GM23338 (cell line): ENCODE measurements around the gene RAP1GAP2. TPM values are rescaled to one million over a fixed set of nuclear protein-coding genes. Genes with fewer than 3 reads are reported as not detected.

Experiments
- ATAC-seq: fragments of 200-7000 bp; cut with Tn5 transposase; 3 replicates; pipeline ENCODE4 v1.9.1; 2020
- DNase-seq: peaks from one replicate; pipeline ENCODE4 v3.0.0-alpha.2; 2015; ENCODE audit warnings: low spot score
- H2AFZ ChIP-seq: fragments of 200-600 bp; sonication (generic); 2 replicates; pipeline ENCODE4 v1.8.0; 2016; ENCODE audit warnings: antibody characterized with exemption, mild to moderate bottlenecking, moderate library complexity
- H3F3A ChIP-seq: fragments of 200-600 bp; sonication (generic); replicated peaks from 2 replicates; pipeline ENCODE4 v1.8.0; 2017; ENCODE audit warnings: antibody characterized with exemption, mixed run types, low read depth
- H3K27ac ChIP-seq: fragments of 200-600 bp; sonication (generic); 2 replicates; pipeline ENCODE4 v1.6.1; 2016; ENCODE audit warnings: low read depth
- H3K27me3 ChIP-seq: fragments of 200-600 bp; sonication (generic); 2 replicates; pipeline ENCODE4 v1.8.0; 2016; ENCODE audit warnings: mild to moderate bottlenecking, mixed run types, moderate library complexity; ENCODE audit not compliant: insufficient read depth
- H3K36me3 ChIP-seq: fragments of 200-600 bp; sonication (generic); 2 replicates; pipeline ENCODE4 v1.8.0; 2016; ENCODE audit warnings: mild to moderate bottlenecking; ENCODE audit not compliant: insufficient read depth
- H3K4me1 ChIP-seq: fragments of 200-600 bp; sonication (generic); 2 replicates; pipeline ENCODE4 v1.8.0; 2016; ENCODE audit warnings: mild to moderate bottlenecking, moderate library complexity; ENCODE audit not compliant: insufficient read depth
- H3K4me2 ChIP-seq: fragments of 200-600 bp; sonication (generic); 2 replicates; pipeline ENCODE4 v1.7.1; 2017; ENCODE audit warnings: mixed run types
- H3K4me3 ChIP-seq: fragments of 200-600 bp; sonication (generic); 2 replicates; pipeline ENCODE4 v1.6.1; 2016; ENCODE audit warnings: mixed run types
- H3K79me2 ChIP-seq: fragments of 200-600 bp; sonication (generic); replicated peaks from 2 replicates; pipeline ENCODE4 v1.8.0; 2017; ENCODE audit warnings: mild to moderate bottlenecking; ENCODE audit not compliant: insufficient read depth
- H3K9me2 ChIP-seq: fragments of 200-600 bp; sonication (generic); 2 replicates; pipeline ENCODE4 v1.8.0; 2017; ENCODE audit not compliant: insufficient read depth
- H4K20me1 ChIP-seq: fragments of 200-600 bp; sonication (generic); replicated peaks from 2 replicates; pipeline ENCODE4 v1.8.0; 2017; ENCODE audit warnings: mild to moderate bottlenecking; ENCODE audit not compliant: insufficient read depth
- H3K27ac Mint-ChIP-seq: 2 replicates; pipeline ENCODE4 v1.8.0; 2020; ENCODE audit warnings: inconsistent platforms, mild to moderate bottlenecking, moderate library complexity, mixed read lengths
- H3K27me3 Mint-ChIP-seq: 3 replicates; pipeline ENCODE4 v1.8.0; 2022; ENCODE audit warnings: low read depth, mild to moderate bottlenecking, moderate library complexity, mixed read lengths, inconsistent platforms; ENCODE audit not compliant: insufficient read depth, poor library complexity
- H3K36me3 Mint-ChIP-seq: 3 replicates; pipeline ENCODE4 v1.8.0; 2021; ENCODE audit warnings: low read depth, mild to moderate bottlenecking, inconsistent platforms, moderate library complexity, mixed read lengths
- H3K4me1 Mint-ChIP-seq: 3 replicates; pipeline ENCODE4 v1.8.0; 2020; ENCODE audit warnings: mild to moderate bottlenecking, inconsistent platforms, mixed read lengths
- H3K4me3 Mint-ChIP-seq: 3 replicates; pipeline ENCODE4 v1.8.0; 2021; ENCODE audit warnings: moderate library complexity, mild to moderate bottlenecking, inconsistent platforms, mixed read lengths
- H3K9me3 Mint-ChIP-seq: 3 replicates; pipeline ENCODE4 v1.8.0; 2020; ENCODE audit warnings: moderate library complexity, mild to moderate bottlenecking, inconsistent platforms, mixed read lengths
- CTCF ChIP-seq, 2 experiments: fragments of 200-600 bp in 1 of 2; sonication (generic) in 1 of 2; conservative IDR thresholded peaks; 2 replicates each; pipeline versions ENCODE4 v1.5.1 to v1.6.1; 2016 to 2017; ENCODE audit warnings: antibody characterized with exemption in 2 of 2, low read depth in 2 of 2, mild to moderate bottlenecking in 2 of 2, moderate library complexity in 1 of 2
- EZH2 ChIP-seq: fragments of 200-600 bp; sonication (generic); IDR thresholded peaks from one replicate; pipeline ENCODE4 v1.8.0; 2017; ENCODE audit warnings: antibody characterized with exemption, mild to moderate bottlenecking, low read depth; ENCODE audit not compliant: unreplicated experiment
- JUNB ChIP-seq: IDR thresholded peaks from one replicate; pipeline ENCODE4 v1.6.1; 2016; ENCODE audit warnings: antibody characterized with exemption; ENCODE audit not compliant: unreplicated experiment
- POLR2AphosphoS5 ChIP-seq: IDR thresholded peaks from 2 replicates; pipeline ENCODE4 v1.6.1; 2016; ENCODE audit warnings: antibody characterized with exemption, low read depth
- STAT1 ChIP-seq: IDR thresholded peaks from one replicate; pipeline ENCODE4 v1.6.1; 2016; ENCODE audit warnings: antibody characterized with exemption; ENCODE audit not compliant: unreplicated experiment
- ZNF331 ChIP-seq: fragments of 250-450 bp; sonication (Bioruptor Pico); IDR thresholded peaks from 2 replicates; pipeline ENCODE4 v1.5.0; 2020; ENCODE audit warnings: low read depth, mild to moderate bottlenecking, moderate library complexity
- ZNF462 ChIP-seq: fragments of 250-450 bp; sonication (Bioruptor Pico); IDR thresholded peaks from 2 replicates; pipeline ENCODE4 v1.5.0; 2020; ENCODE audit warnings: mild to moderate bottlenecking, moderate library complexity
- polyA plus RNA-seq: library from polyadenylated mRNA; unstranded; fragments of >200 nt; fragmentation: Nextera tagmentation; extraction: Ambion mirVana; gene quantifications from 2 replicates; pipeline ENCODE4 v1.2.1, GENCODE V29; 2016
- total RNA-seq: library from RNA; depleted of rRNA; stranded (reverse); fragments of >200 nt; shearing (Covaris generic); gene quantifications from 2 replicates; pipeline ENCODE4 v1.2.3, GENCODE V29; 2014

RAP1GAP2 gene
- total and polyA plus RNA-seq, 2 experiments from 2014 or later: 17.8 to 46.1 TPM

GRCh38 chr17:2841606-2842005, 45.4 kb downstream of the RAP1GAP2 start:
- H3K27me3 Mint-ChIP-seq: peaks cover 4% of the 10 kb centered on the region
- H3K27ac Mint-ChIP-seq: no peak overlapping the region; the same call in 1 of the 2 replicates
- DNase-seq: no peak

More at GRCh38 chr17:2841606-2842005, 45.4 kb downstream of the RAP1GAP2 start:
- no peaks in the 10 kb centered on the region for H3K9me2 ChIP-seq
- no peaks in the 10 kb centered on the region; the same call in 1 of the 2 replicates for H4K20me1 ChIP-seq
- no peaks in the 10 kb centered on the region for H3K36me3 ChIP-seq
- Mint-ChIP-seq H3K4me1 (peaks cover 9% of the 10 kb centered on the region), H3K36me3 (no peaks in the 10 kb centered on the region), H3K9me3 (no peaks in the 10 kb centered on the region), H3K4me3 (no peak overlapping the region)
- H3K27ac ChIP-seq: no peak overlapping the region
- no peak overlapping the region for H2AFZ ChIP-seq
- no peak overlapping the region for H3K4me3 ChIP-seq
- no peak for ATAC-seq
- H3K4me1 ChIP-seq: peaks cover 13% of the 10 kb centered on the region
- H3K4me2 ChIP-seq: no peak overlapping the region
- H3K79me2 ChIP-seq: no peaks in the 10 kb centered on the region
- no peak for TF ChIP-seq POLR2AphosphoS5
- no peak for TF ChIP-seq ZNF462
- no peak for TF ChIP-seq CTCF (conservative IDR thresholded peaks at IDR 0.05; ENCODE audit: low read depth in 2 of 2)
- no peak for TF ChIP-seq ZNF331 (CRISPR knock-in tag)
- no peak for TF ChIP-seq EZH2
- no peak for TF ChIP-seq STAT1
- no peak for TF ChIP-seq JUNB
- H3F3A ChIP-seq: no peaks in the 10 kb centered on the region
- H3K27me3 ChIP-seq: no peaks in the 10 kb centered on the region
